HG02884 (cell line): ENCODE results near the gene CST9.
"Not testable (repeated sequence)": the region's sequence is repeated elsewhere in the genome, so short reads cannot be mapped to it uniquely, and the experiment has no call there.

Experiments
- ATAC-seq: cut with Tn5 transposase; IDR thresholded peaks from one replicate; pipeline ENCODE4 v1.9.1; 2021; ENCODE audit warnings: mild to moderate bottlenecking, moderate library complexity; ENCODE audit not compliant: unreplicated experiment

Gene CST9

DNA sequence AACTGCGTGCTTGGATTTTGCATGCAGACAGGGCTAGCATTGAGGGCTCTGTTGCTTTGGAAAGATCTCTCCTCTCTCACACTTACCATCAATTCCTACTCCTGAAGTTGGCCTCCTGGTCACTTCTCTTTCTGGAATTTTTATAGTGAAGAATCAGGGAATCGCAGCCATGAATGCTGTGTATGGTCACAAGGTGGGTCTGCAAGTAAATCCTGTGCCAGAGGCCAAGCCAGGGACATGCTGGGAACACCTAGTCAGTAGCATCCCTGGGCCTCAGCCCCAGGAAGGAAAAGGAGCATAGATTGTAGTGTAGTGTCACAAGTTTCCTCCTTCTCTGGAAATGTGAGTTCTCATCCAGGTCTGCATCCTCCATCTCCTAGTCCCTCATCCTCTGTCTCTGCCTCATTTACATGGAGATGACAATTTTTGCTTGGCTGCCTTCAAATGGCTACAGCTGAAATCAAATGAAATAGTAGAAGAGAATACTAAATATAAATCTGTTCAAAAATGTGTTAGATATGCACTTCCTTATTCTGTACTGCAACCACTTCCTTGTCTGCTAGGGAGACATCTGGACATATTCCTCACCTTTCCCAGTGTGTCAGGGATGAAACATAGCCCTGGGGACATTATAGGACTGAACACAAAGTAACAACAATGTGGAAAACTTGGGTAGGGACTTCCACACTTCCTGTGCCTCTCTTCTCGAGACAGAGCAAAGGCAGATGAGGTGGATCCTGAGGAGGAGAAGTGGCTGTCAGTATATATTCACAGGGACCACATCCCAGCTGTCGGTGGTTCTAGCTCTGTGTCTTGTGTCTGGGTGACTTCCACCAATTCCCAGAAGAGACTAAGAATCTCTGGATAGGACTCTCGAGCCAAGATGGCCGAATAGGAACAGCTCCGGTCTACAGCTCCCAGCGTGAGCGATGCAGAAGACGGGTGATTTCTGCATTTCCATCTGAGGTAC is 17.0 kb downstream of the CST9 start:
- ATAC-seq: no peak

- no peak for ATAC-seq
Observed at GRCh38 chr20:23587631-23588030, 18.1 kb downstream of the CST9 start.

DNA sequence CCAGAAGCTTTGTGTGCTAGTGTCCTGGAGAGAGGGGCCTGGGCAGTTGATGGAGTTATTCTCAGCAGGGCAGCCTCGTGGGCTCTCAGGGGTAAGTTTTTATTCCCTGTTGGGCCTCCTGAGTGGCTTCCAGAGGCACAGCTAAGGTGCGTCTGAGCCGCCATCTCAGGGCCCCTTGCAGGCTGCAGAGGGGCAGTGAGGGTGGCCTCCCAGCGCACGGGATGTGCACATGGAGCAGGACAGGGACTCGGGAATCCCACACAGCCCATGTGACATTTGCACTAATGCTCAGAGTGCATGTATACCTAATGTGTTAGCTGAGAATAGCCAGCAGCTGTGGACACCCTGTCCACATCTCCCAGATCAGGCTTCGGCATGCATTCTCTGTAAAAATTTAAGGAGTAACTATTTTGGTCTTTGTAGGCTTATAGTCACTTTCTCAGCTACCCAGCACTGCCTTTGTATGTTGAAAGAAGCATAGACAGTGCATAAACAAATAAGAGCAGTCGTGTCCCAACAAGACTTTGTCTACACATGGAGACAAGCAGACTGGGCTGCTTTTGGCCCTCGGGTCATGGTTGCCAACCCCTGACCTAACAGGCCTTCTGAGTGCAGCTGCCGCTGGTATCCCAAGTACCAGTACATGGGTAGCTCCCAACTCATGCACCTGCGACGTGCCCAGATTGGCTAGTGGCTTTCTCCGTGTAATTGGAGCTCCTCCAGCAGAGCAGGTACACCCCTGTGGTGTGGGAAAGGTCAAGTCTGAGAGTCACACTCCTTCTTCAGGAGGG is 18.8 kb downstream of the CST9 start:
- no peak for ATAC-seq

GRCh38 chr20:23585808-23586734 is 19.6 kb downstream of the CST9 start:
- ATAC-seq: no peak

GRCh38 chr20:23585449-23585807 is 20.3 kb downstream of the CST9 start:
- ATAC-seq: no peak

DNA sequence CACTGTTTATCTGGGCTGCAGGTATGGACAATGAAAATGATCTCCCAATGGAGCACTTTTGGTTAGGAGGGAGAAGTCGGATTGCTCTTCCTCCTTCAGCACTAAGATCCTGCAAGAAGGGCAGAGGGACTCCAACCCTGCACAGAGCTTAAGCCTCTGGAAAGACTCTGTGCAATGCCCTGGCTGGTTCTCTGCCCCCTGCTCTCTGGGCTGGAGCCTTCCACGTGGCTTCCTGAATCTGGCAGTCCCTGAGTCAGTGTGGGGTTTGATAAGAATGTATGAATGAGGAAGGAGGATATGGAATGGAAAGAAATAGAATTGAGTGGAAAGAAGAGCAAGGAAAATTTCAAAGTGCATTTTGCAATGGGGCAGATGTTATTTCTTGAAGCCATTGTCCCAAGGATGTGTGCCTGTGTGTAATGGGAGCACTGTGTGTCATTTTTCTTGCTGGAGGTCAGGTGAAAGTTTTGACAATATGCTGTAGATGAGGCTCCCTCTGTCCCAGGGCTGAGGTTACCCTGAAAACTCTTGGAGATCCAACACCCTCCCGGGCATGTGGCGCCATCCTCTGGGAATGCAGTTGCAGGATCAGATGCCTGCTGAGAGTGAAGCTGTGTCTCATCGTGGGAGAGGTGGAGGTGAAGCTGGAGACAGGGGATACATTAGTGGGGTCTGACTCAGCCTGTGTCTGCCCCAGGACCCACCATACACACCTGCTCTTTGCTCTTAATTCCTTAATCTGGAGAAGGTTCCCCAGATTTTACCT is 21.1 kb downstream of the CST9 start:
- no peak for ATAC-seq

- ATAC-seq: no peak
Observed at GRCh38 chr20:23583526-23583925, 22.2 kb downstream of the CST9 start.

DNA sequence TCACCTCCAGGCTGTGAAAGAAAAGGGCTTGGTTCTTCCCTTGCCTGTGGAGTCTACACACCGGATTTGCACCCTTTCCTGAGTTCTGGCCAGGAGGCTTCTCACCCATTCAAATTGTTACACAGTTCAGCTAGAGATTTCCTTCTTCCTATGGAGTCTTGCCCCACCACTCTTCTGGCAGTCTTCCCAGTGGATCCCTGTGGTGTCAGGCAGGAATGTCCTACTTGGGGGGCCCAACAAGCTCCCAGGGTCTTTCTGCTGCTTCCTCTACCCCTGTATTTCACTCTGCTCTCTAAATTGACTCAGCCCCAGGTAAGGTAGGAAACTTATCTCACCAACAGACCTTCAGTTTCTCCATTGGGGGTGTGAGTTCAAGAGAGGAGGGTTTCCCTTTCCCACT is 23.4 kb downstream of the CST9 start:
- ATAC-seq: no peak

GRCh38 chr20:23581833-23582232 is 23.9 kb downstream of the CST9 start:
- ATAC-seq: not testable (repeated sequence)

GRCh38 chr20:23574977-23575376 is 30.7 kb downstream of the CST9 start:
- no peak for ATAC-seq

DNA sequence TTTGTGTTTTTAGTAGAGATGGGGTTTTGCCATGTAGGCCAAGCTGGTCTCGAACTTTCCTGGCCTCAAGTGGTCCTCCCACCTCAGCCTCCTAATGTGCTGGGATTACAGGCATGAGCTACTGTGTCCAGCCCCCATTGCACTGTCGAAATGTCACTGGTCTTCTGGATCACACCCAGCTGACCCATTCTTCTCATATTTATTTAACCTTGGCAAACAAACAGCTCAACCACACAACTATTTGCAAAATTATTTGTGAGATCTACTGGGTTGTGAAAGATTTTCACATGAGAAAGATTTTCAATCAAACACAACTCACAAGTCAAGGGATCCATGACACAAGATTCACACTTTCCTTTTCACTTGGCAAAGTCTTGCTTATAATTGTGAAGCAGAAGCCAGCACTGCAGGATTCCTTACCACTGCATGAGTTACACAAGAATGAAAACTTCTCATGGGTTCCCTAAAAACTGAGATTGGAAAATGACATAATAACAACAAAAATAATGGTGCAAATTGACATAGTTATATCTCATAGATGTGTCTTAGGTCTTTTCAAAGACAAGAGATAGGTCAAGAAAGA is 35.4 kb downstream of the CST9 start:
- ATAC-seq: no peak

GRCh38 chr20:23569570-23569969 is 36.1 kb downstream of the CST9 start:
- no peak for ATAC-seq

DNA sequence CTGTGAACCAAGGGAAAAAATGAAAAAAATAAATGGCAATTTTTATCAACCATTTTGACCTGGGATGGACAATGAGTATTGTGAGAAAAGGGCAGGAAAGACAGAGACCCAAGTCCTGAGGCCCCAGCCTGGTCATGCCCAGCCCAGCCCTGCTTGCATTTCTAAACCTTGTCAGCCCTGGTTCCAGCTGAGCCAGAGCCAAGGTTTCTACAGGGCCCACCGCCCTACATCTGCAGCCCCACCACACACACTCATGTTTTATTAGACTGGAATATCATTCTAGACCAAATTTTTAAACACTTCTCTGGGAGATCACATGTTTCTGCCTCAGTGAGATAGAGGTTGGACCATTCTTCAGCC is 36.8 kb downstream of the CST9 start:
- no peak for ATAC-seq

DNA sequence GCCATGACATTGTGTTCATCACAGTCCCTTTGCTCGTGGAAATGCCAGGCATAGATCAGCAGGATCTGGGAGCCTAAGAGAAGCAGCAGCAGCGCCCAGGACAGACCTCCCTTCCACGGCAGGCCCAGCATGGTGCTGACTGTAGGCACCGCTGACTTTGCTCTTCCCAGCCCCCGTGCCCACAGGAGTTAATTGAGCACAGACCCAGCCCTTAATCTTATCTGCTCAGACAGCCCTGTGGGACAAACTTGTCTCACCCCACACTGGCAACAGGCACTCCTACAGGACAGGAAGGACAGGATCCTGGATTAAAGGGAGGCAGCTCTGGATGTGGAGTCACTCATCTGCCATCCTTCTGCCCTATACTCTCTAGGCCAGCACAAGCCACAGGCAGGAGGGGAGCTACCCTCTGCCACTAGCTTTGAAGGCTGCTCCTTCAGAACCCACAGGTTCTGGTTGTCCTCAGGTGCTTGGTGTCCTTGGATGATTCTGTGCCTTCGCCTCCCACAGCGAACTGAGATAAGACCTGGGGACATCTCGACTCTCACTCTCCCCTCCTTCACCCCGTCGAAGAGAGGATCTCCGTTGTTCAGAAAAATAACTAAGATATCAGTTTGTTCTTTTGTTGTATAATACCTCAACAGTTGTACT is 37.3 kb downstream of the CST9 start, which contains the start of gene CST9L:
TSS of gene CST9L (minus strand) at position 165 of the 651 bp plus-strand sequence. CDS start at position 131, 34 bp downstream.
- ATAC-seq: no peak

DNA sequence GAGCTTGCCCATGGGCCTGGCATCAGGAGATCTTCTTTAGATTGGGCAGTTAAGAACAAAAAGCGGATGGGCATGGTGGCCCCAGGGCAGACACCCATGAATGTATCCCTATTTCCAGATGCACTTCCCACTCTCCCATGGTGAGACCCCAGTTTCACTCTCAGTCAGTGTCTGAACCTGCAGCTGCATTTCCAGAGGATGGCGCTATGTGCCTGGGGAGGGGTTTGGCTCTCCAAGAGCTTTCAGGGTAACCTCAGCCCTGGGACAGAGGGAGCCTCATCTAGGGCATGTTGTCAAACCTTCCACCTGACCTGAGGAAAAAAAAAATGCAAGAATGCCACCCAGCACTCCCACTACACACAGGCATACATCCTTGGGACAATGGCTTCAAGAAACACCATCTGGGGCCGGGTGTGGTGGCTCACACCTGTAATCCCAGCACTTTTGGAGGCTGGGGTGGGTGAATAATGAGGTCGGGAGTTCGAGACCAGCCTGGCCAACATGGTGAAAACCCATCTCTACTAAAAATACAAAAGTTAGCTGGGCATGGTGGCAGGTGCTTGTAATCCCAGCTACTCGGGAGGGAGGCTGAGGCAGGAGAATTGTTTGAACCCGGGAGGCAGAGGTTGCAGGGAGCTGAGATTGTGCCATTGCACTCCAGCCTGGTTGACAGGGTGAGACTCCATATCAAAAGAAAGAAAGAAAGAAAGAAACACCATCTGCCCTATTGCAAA is 39.4 kb downstream of the CST9 start:
- ATAC-seq: no peak

GRCh38 chr20:23565503-23566045 is 40.1 kb downstream of the CST9 start:
- no peak for ATAC-seq

GRCh38 chr20:23564927-23565326 is 40.8 kb downstream of the CST9 start:
- no peak for ATAC-seq

GRCh38 chr20:23562721-23563342 is 42.9 kb downstream of the CST9 start:
- no peak for ATAC-seq
